Astrocyte of the hippocampus (primary cell): Measurements from ENCODE around the gene PCDHGC3.

Source experiments
- DNase-seq: peaks from one replicate; pipeline ENCODE4 v3.0.0; 2011; ENCODE audit warnings: low read depth, low spot score

Gene PCDHGC3

DNA sequence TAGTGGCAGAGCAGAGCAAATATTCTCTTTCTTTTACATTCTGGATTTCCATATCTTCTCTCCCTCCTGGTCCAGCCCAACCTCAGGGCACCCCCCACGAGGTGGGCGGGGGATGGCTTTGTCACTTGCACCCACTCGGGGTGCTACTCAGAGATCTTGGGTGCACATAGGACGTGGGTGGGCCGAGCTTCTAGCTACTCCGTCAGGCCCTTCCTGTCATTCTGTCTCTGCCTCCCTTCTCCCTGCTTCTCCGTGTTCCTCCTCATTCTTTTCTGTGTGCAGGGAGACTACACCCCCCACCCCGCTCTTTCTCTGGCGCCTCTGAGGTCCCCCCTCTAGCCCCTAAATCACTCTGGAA lies 32.7 kb downstream of the PCDHGC3 start:
- no peak for DNase-seq

- peak; percentile 89 for DNase-seq
These were observed 33.2 kb downstream of the PCDHGC3 start for GRCh38 chr5:141508798-141509611.

- DNase-seq, result no peak
These were observed 34.4 kb downstream of the PCDHGC3 start for GRCh38 chr5:141510160-141510559.

DNA sequence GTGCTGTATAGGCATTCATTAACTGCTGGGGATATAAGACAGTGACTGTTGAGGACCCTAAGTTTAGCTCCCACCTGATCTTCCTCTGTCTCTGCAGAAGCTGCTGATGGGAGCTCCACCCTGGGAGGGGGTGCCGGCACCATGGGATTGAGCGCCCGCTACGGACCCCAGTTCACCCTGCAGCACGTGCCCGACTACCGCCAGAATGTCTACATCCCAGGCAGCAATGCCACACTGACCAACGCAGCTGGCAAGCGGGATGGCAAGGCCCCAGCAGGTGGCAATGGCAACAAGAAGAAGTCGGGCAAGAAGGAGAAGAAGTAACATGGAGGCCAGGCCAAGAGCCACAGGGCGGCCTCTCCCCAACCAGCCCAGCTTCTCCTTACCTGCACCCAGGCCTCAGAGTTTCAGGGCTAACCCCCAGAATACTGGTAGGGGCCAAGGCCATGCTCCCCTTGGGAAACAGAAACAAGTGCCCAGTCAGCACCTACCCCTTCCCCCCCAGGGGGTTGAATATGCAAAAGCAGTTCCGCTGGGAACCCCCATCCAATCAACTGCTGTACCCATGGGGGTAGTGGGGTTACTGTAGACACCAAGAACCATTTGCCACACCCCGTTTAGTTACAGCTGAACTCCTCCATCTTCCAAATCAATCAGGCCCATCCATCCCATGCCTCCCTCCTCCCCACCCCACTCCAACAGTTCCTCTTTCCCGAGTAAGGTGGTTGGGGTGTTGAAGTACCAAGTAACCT lies 35.3 kb downstream of the PCDHGC3 start:
- no peak for DNase-seq

DNA sequence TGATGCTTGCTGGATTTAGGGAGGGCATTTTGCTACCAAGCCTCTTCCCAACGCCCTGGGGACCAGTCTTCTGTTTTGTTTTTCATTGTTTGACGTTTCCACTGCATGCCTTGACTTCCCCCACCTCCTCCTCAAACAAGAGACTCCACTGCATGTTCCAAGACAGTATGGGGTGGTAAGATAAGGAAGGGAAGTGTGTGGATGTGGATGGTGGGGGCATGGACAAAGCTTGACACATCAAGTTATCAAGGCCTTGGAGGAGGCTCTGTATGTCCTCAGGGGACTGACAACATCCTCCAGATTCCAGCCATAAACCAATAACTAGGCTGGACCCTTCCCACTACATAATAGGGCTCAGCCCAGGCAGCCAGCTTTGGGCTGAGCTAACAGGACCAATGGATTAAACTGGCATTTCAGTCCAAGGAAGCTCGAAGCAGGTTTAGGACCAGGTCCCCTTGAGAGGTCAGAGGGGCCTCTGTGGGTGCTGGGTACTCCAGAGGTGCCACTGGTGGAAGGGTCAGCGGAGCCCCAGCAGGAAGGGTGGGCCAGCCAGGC lies 36.1 kb downstream of the PCDHGC3 start:
- DNase-seq, result no peak

- peak; percentile 85 for DNase-seq
These were observed 36.7 kb downstream of the PCDHGC3 start for GRCh38 chr5:141512390-141512910.

DNA sequence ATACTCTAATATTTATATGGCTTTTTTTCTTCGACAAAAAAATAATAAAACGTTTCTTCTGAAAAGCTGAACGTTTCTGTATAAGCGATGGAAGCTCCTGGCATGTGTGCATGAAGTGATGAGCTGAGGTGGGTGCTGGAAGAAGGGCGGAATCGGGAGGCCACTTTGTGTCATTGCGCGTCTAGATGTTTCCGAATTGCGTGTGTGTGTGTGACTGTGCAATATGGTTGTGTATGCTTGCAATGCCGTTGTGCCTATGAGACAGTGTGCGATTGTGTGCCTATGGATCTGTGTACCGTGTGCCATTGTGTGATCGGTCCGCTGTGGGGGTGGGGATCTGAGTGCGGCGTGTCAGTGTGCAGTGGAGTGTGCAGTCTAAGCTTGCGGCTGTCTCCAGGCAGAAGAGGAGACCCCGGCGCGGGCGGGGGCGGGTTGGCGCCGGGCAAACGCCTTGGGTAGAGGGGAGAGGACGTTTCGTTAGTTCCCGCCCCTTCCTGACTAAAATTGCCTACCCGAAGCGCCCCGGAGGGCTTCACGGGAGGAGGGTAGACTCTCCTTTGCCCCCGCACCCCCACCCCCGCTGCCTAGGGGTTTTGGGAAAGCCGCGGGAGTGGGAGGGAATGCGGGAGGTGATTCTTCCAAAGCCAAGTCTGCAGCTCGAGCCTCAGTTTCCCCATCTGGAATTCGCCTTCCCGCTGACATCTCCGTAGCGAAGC lies 37.3 kb downstream of the PCDHGC3 start:
- peak; percentile 63 for DNase-seq

- DNase-seq, result peak; percentile 92
These were observed 38.0 kb downstream of the PCDHGC3 start for GRCh38 chr5:141513627-141514329.

DNA sequence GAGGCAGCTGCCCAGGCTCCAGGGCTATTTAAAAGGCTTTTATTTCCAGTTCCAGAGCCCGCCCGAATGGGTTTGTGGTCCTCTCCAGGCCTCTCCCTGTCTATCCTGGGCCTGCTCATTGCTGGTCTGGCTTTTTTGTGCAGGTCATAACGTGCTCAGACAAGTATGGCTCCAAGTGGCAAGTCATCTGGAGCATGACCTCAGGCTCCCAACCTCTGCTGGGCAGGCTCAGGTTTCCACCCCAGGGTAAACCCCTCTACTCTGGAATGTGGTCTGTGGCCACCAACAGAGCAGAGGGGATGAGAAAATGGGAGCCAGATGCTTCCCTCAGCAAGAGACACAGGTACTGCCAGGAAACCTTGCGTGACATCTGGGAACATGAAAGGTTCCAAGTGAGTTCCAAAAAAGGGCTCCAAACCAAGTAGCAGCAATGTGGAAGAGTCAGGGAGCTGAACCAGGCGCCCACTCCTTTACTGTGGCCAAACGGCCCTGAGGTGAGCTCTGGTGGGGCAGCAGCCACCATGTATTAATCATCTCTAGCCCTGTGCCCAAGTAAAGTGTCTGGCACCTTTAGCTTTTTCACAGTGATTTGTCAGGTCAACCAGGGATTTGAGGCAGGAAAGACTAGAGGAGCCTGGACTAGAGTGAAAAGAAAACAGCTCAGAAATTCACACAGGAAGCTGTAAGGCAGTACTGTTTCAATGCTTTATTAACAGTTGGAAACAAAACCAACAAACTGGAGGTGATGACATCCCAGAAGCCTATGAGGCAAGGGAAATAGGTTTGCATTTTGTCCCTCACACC lies 38.8 kb downstream of the PCDHGC3 start:
- peak; percentile 49 for DNase-seq

GRCh38 chr5:141515141-141515540 lies 39.4 kb downstream of the PCDHGC3 start:
- DNase-seq, result no peak

GRCh38 chr5:141515946-141516671 lies 40.3 kb downstream of the PCDHGC3 start:
- DNase-seq, result no peak

GRCh38 chr5:141516672-141517025 lies 40.9 kb downstream of the PCDHGC3 start:
- DNase-seq, result no peak

- DNase-seq, result no peak
These were observed 41.5 kb downstream of the PCDHGC3 start for GRCh38 chr5:141517312-141517711.

- no peak for DNase-seq
These were observed 42.3 kb downstream of the PCDHGC3 start for GRCh38 chr5:141517880-141518617.

DNA sequence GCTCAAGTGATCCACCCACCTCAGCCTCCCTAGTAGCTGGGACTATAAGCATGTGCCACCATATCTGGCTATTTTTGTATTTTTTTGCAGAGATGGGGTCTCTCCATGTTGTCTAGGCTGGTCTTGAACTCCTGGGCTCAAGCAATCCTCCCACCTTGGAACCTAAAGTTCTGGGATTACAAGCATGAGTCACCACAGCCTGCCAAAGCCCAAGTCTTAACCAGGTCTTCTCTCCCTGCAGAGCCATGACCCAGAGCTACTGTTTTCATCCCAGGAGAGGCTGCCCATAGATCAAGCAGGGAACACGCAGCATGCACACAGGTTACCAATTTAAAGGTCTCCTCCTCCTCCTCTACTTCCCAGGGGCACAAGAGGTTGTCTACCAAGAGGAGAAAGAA lies 42.9 kb downstream of the PCDHGC3 start:
- no peak for DNase-seq

- DNase-seq, result no peak
These were observed 44.1 kb downstream of the PCDHGC3 start for GRCh38 chr5:141519605-141520565.

DNA sequence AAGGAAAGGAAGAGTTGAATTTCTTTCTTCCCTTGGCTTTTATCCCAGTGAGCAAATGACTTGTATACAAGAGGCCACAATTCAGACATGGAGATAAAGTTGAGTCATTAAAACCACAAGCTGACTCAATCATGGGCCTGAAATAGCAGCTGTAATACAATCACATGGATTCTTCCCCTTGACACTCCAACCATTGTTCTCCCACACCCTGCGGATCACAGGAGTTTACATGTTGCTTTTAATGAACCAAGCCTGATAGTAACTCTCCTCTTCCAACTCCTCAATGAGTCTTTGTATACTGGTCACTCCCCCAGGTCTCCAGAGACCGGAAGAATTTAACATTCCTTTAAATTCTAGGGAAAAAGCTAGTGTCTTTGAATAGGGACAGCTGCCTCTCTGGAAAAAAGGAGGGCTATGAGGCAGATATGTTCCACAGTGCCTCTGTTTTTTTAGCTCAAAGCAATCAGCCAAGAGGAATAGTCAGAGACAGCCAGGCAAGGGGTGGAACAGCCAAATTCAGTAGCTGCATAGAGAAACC lies 45.5 kb downstream of the PCDHGC3 start:
- DNase-seq, result peak; percentile 96

GRCh38 chr5:141522301-141522700 lies 46.5 kb downstream of the PCDHGC3 start:
- DNase-seq, result no peak
